H9 (cell line): Measurements from ENCODE around the gene SDK2. TPM values are rescaled to one million over a fixed set of nuclear protein-coding genes. Genes with fewer than 3 reads are reported as not detected.

Source experiments
- DNase-seq: peaks from one replicate; pipeline ENCODE4 v3.0.0-alpha.2; 2017
- H2AFZ ChIP-seq: one replicate; pipeline ENCODE4 v1.6.1; 2013; ENCODE audit warnings: mild to moderate bottlenecking, low read length, control low read depth, moderate library complexity
- H2AK5ac ChIP-seq: 2 replicates; pipeline ENCODE4 v1.6.1; 2013; ENCODE audit warnings: low read length, control low read depth, mixed read lengths; ENCODE audit not compliant: insufficient read length
- H2BK120ac ChIP-seq: one replicate; pipeline ENCODE4 v1.6.1; 2013; ENCODE audit warnings: low read depth, mild to moderate bottlenecking, low read length, control low read depth, inconsistent platforms; ENCODE audit not compliant: poor library complexity, severe bottlenecking
- H2BK12ac ChIP-seq: 2 replicates; pipeline ENCODE4 v1.6.1; 2013; ENCODE audit warnings: low read length, control low read depth, mixed read lengths, low read depth; ENCODE audit not compliant: insufficient read length
- H2BK15ac ChIP-seq: 2 replicates; pipeline ENCODE4 v1.6.1; 2013; ENCODE audit warnings: low read depth, low read length, control low read depth
- H2BK20ac ChIP-seq: one replicate; pipeline ENCODE4 v1.6.1; 2013; ENCODE audit warnings: low read depth, mild to moderate bottlenecking, low read length, control low read depth, inconsistent platforms; ENCODE audit not compliant: poor library complexity, severe bottlenecking
- H2BK5ac ChIP-seq: 2 replicates; pipeline ENCODE4 v1.6.1; 2013; ENCODE audit warnings: low read length, control low read depth, mixed read lengths; ENCODE audit not compliant: insufficient read length
- H3K14ac ChIP-seq: 2 replicates; pipeline ENCODE4 v1.6.1; 2013; ENCODE audit warnings: low read length, control low read depth; ENCODE audit not compliant: insufficient read depth
- H3K18ac ChIP-seq: 2 replicates; pipeline ENCODE4 v1.6.1; 2013; ENCODE audit warnings: low read depth, mild to moderate bottlenecking, mixed read lengths, low read length, control low read depth; ENCODE audit not compliant: insufficient read length
- H3K23ac ChIP-seq: 2 replicates; pipeline ENCODE4 v1.6.1; 2013; ENCODE audit warnings: low read length, control low read depth, mixed read lengths, low read depth; ENCODE audit not compliant: insufficient read length
- H3K23me2 ChIP-seq: 2 replicates; pipeline ENCODE4 v1.6.1; 2013; ENCODE audit warnings: low read depth, mild to moderate bottlenecking, mixed read lengths, low read length, control low read depth; ENCODE audit not compliant: insufficient read length, poor library complexity, severe bottlenecking
- H3K27ac ChIP-seq: 2 replicates; pipeline ENCODE4 v1.5.1; 2013; ENCODE audit warnings: low read length, control low read depth, mixed read lengths, low read depth; ENCODE audit not compliant: insufficient read length
- H3K27me3 ChIP-seq: 2 replicates; pipeline ENCODE4 v1.6.1; 2013; ENCODE audit warnings: low read length, control low read depth, inconsistent platforms; ENCODE audit not compliant: insufficient read depth
- H3K4ac ChIP-seq: 2 replicates; pipeline ENCODE4 v1.6.1; 2013; ENCODE audit warnings: low read depth, mild to moderate bottlenecking, control low read depth, inconsistent platforms, low read length, moderate library complexity
- H3K4me1 ChIP-seq: 2 replicates; pipeline ENCODE4 v1.6.1; 2013; ENCODE audit warnings: low read length, control low read depth, inconsistent platforms; ENCODE audit not compliant: insufficient read depth
- H3K4me2 ChIP-seq: 2 replicates; pipeline ENCODE4 v1.6.1; 2013; ENCODE audit warnings: low read length, control low read depth, mixed read lengths; ENCODE audit not compliant: insufficient read length, insufficient read depth
- H3K56ac ChIP-seq: 2 replicates; pipeline ENCODE4 v1.6.1; 2013; ENCODE audit warnings: low read depth, mild to moderate bottlenecking, mixed read lengths, low read length, control low read depth; ENCODE audit not compliant: insufficient read length
- H3K79me1 ChIP-seq: 2 replicates; pipeline ENCODE4 v1.6.1; 2013; ENCODE audit warnings: low read depth, mild to moderate bottlenecking, moderate library complexity, low read length, control low read depth, inconsistent platforms; ENCODE audit not compliant: insufficient read depth, poor library complexity, severe bottlenecking
- H3K79me2 ChIP-seq: 2 replicates; pipeline ENCODE4 v1.6.1; 2013; ENCODE audit warnings: low read length, control low read depth, inconsistent platforms; ENCODE audit not compliant: insufficient read depth
- H3K9ac ChIP-seq: 2 replicates; pipeline ENCODE4 v1.6.1; 2013; ENCODE audit warnings: low read length, control low read depth, mixed read lengths; ENCODE audit not compliant: insufficient read length; ENCODE audit errors: extremely low read depth
- H3K9me3 ChIP-seq: one replicate; pipeline ENCODE4 v1.6.1; 2013; ENCODE audit warnings: low read depth, low read length, inconsistent platforms; ENCODE audit not compliant: control insufficient read depth
- H3T11ph ChIP-seq: one replicate; pipeline ENCODE4 v1.6.1; 2013; ENCODE audit warnings: mild to moderate bottlenecking, low read length, control low read depth, inconsistent platforms
- H4K20me1 ChIP-seq: one replicate; pipeline ENCODE4 v1.6.1; 2013; ENCODE audit not compliant: control insufficient read depth, insufficient read length, insufficient read depth
- H4K5ac ChIP-seq: 2 replicates; pipeline ENCODE4 v1.6.1; 2013; ENCODE audit warnings: low read depth, mild to moderate bottlenecking, mixed read lengths, low read length, control low read depth; ENCODE audit not compliant: insufficient read length
- H4K8ac ChIP-seq: replicated peaks from 2 replicates; pipeline ENCODE4 v1.6.1; 2013; ENCODE audit warnings: low read length, control low read depth, mixed read lengths, low read depth; ENCODE audit not compliant: insufficient read length
- H4K91ac ChIP-seq: 2 replicates; pipeline ENCODE4 v1.6.1; 2013; ENCODE audit warnings: low read depth, mild to moderate bottlenecking, moderate library complexity, mixed read lengths, low read length, control low read depth; ENCODE audit not compliant: insufficient read length
- H3K27ac Mint-ChIP-seq, 3 experiments: 2 replicates in 2 of 3; 3 replicates in 1 of 3; pipeline ENCODE4 v1.8.0; 2020 to 2021; ENCODE audit warnings: mixed read lengths in 3 of 3, mild to moderate bottlenecking in 1 of 3, moderate library complexity in 1 of 3
- H3K27me3 Mint-ChIP-seq: 2 replicates; pipeline ENCODE4 v1.8.0; 2021; ENCODE audit warnings: low read depth, mild to moderate bottlenecking, moderate library complexity, mixed read lengths
- H3K36me3 Mint-ChIP-seq, 3 experiments: 2 replicates in 2 of 3; 3 replicates in 1 of 3; pipeline ENCODE4 v1.8.0; 2020 to 2021; ENCODE audit warnings: low read depth in 3 of 3, mixed read lengths in 3 of 3; ENCODE audit not compliant: insufficient read depth in 1 of 3
- H3K4me1 Mint-ChIP-seq, 2 experiments: 2 replicates each; pipeline ENCODE4 v1.8.0; 2020; ENCODE audit warnings: mixed read lengths in 2 of 2
- H3K4me3 Mint-ChIP-seq, 2 experiments: 2 replicates in 1 of 2; 3 replicates in 1 of 2; pipeline ENCODE4 v1.8.0; 2020 to 2021; ENCODE audit warnings: mild to moderate bottlenecking in 2 of 2, mixed read lengths in 2 of 2, moderate library complexity in 1 of 2
- H3K9me3 Mint-ChIP-seq, 2 experiments: 2 replicates in 1 of 2; 3 replicates in 1 of 2; pipeline ENCODE4 v1.8.0; 2020; ENCODE audit warnings: mild to moderate bottlenecking in 2 of 2, mixed read lengths in 2 of 2, moderate library complexity in 1 of 2
- CTCF ChIP-seq: fragments of 200-600 bp; sonication (generic); conservative IDR thresholded peaks from 3 replicates; pipeline ENCODE4 v1.8.0; 2021; ENCODE audit warnings: antibody characterized with exemption, mild to moderate bottlenecking
- WGBS: extraction: QIAGEN DNeasy Blood & Tissue Kit; methylation state at CpG from one replicate; pipeline ENCODE4 v1.1.7; 2013; ENCODE audit warnings: missing lambda C conversion rate, low lambda C conversion rate, mixed read lengths; ENCODE audit not compliant: insufficient read length; ENCODE audit errors: extremely low coverage; 5-methylcytosine and 5-hydroxymethylcytosine counted together
- total RNA-seq: library from RNA; stranded (reverse); gene quantifications from 2 replicates; pipeline ENCODE4 v1.2.1, GENCODE V29; 2021

The SDK2 gene
- total RNA-seq, 1 experiment from 2014 or later = 9.1 TPM

- Histone ChIP-seq H3K4me1 (no peaks in the 10 kb centered on the region), H3K79me1 (no peaks in the 10 kb centered on the region), H3K27me3 (no peaks in the 10 kb centered on the region), H3K23ac (no peak overlapping the region), H4K8ac (no peak overlapping the region), H2AFZ (no peak overlapping the region), H3K4ac (no peak overlapping the region), H3K4me2 (no peak overlapping the region), H3K18ac (no peak overlapping the region), H2BK15ac (no peak overlapping the region), H2BK12ac (no peak overlapping the region), H2BK120ac (no peak overlapping the region), H4K20me1 (no peaks in the 10 kb centered on the region), H3K9me3 (no peaks in the 10 kb centered on the region), H3T11ph (no peak overlapping the region), H2BK20ac (no peak overlapping the region), H3K27ac (no peak overlapping the region), H2AK5ac (no peak overlapping the region), H4K91ac (no peak overlapping the region), H3K9ac (no peak overlapping the region), H3K56ac (no peak overlapping the region), H2BK5ac (no peak overlapping the region), H4K5ac (no peak overlapping the region), H3K14ac (no peak overlapping the region), H3K23me2 (no peaks in the 10 kb centered on the region), H3K79me2 (no peaks in the 10 kb centered on the region)
- peaks cover 2% of the 10 kb centered on the region for H3K27me3 Mint-ChIP-seq
- no CpG with 5 or more reads among the region's 6 CpGs for WGBS
- H3K4me3 Mint-ChIP-seq = no peak overlapping the region; a peak in 1 of 5 replicates
- no peaks in the 10 kb centered on the region for H3K9me3 Mint-ChIP-seq
- no peak for TF ChIP-seq CTCF
- H3K4me1 Mint-ChIP-seq = peaks cover 14 to 21% of the 10 kb centered on the region in 2 experiments
- peaks cover 0 to 7% (median 3%) of the 10 kb centered on the region in 3 experiments; a peak in 3 of 7 replicates for H3K36me3 Mint-ChIP-seq
- H3K27ac Mint-ChIP-seq = peak overlapping the region in 1 of 3 experiments; percentile 34; a peak in 3 of 7 replicates
- no peak for DNase-seq
These were observed 273.0 kb downstream of the SDK2 start for GRCh38 chr17:73371285-73371684.
